Colonic mucosa (tissue), 4 donors: ENCODE results near the gene ADPRH. TPM values are rescaled to one million over a fixed set of nuclear protein-coding genes. Genes with fewer than 3 reads are reported as not detected.

Experiments
- DNase-seq: peaks from one replicate; pipeline ENCODE4 v3.0.0-alpha.2; 2020
- H3K27ac ChIP-seq: fragments of 200-600 bp; one replicate; pipeline ENCODE4 v1.8.0; 2021
- H3K27me3 ChIP-seq: fragments of 200-600 bp; one replicate; pipeline ENCODE4 v1.8.0; 2021
- H3K36me3 ChIP-seq: fragments of 200-600 bp; one replicate; pipeline ENCODE4 v1.8.0; 2021
- H3K4me1 ChIP-seq: fragments of 200-600 bp; one replicate; pipeline ENCODE4 v1.8.0; 2021; ENCODE audit warnings: mild to moderate bottlenecking
- H3K4me3 ChIP-seq: fragments of 200-600 bp; one replicate; pipeline ENCODE4 v1.8.0; 2021
- H3K9ac ChIP-seq, 2 donors: one replicate each; pipeline ENCODE4 v1.7.0; 2013; ENCODE audit warnings: control low read depth in 2 of 2, low read depth in 2 of 2, low read length in 2 of 2
- H3K9me3 ChIP-seq: fragments of 200-600 bp; one replicate; pipeline ENCODE4 v1.8.0; 2021
- intact Hi-C: fragments of 100-400 bp; cut with DNase I; formaldehyde crosslinking; loops from one replicate; pipeline ENCODE4 v1.14.1; 2022
- total RNA-seq, 2 donors: library from RNA; stranded (reverse); fragmentation: NEBNext Ultra II Directional in 1 of 2; extraction: Animal tissue kit (Norgen Biotek cat#: 25700) in 1 of 2; gene quantifications; one replicate each; pipeline ENCODE4 v1.2.1, GENCODE V29; 2021
- TF ChIP-seq, protein P1 (sequence below): fragments of 200-600 bp; IDR thresholded peaks from one replicate; pipeline ENCODE4 v1.8.0; 2022; ENCODE audit warnings: antibody characterized with exemption, mild to moderate bottlenecking
- donor health status: healthy.
- donor health status: DM: no; HTN: no; CAD: no.
- donor health status: DM: no; HTN: no; CAD: no.

ADPRH gene
- total RNA-seq, 2 donors from 2014 or later = 2.0 to 3.3 TPM

DNA sequence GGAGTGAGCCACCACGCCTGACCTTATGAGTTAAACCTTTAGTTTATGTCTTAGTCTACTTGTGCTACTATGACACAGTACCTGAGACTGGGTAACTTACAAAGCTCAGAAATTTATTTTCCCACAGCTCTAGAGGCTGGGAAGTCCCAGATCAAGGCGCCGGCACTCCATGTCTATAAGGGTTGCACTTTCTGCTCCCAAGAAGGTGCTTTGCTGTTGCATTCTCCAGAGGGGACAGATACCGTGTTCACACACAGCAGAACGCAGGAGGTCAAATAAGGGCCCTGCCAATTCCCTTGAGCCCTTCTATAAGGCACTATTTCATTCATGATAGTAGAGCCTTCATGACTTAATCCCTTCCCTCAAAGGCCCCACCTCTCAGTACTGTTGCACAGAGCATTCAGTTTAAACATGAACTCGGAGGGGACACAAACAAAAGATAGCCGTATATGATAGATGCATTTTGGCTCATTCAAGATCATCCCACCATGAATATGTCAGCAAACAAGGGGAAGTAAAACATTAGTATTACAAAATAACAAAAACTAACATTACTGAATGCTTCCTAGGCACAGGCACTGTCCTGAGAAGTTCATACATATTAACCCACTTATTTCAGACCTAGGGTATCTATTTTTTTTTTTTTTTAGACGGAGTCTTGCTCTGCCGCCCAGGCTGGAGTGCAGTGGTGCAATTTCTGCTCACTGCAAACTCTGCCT lies 44.9 kb downstream of the ADPRH start:
- no peaks in the 10 kb centered on the region for H3K4me1 ChIP-seq
- H3K9ac ChIP-seq = no peak overlapping the region
- no peaks in the 10 kb centered on the region for H3K9me3 ChIP-seq
- no peak for DNase-seq
- no peaks in the 10 kb centered on the region for H3K27me3 ChIP-seq
- no peaks in the 10 kb centered on the region for H3K36me3 ChIP-seq
- intact Hi-C loops = no loop called here
- no peak overlapping the region for H3K4me3 ChIP-seq
- TF ChIP-seq, protein P1, sequence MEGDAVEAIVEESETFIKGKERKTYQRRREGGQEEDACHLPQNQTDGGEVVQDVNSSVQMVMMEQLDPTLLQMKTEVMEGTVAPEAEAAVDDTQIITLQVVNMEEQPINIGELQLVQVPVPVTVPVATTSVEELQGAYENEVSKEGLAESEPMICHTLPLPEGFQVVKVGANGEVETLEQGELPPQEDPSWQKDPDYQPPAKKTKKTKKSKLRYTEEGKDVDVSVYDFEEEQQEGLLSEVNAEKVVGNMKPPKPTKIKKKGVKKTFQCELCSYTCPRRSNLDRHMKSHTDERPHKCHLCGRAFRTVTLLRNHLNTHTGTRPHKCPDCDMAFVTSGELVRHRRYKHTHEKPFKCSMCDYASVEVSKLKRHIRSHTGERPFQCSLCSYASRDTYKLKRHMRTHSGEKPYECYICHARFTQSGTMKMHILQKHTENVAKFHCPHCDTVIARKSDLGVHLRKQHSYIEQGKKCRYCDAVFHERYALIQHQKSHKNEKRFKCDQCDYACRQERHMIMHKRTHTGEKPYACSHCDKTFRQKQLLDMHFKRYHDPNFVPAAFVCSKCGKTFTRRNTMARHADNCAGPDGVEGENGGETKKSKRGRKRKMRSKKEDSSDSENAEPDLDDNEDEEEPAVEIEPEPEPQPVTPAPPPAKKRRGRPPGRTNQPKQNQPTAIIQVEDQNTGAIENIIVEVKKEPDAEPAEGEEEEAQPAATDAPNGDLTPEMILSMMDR = no peak
- no peak overlapping the region for H3K27ac ChIP-seq

DNA sequence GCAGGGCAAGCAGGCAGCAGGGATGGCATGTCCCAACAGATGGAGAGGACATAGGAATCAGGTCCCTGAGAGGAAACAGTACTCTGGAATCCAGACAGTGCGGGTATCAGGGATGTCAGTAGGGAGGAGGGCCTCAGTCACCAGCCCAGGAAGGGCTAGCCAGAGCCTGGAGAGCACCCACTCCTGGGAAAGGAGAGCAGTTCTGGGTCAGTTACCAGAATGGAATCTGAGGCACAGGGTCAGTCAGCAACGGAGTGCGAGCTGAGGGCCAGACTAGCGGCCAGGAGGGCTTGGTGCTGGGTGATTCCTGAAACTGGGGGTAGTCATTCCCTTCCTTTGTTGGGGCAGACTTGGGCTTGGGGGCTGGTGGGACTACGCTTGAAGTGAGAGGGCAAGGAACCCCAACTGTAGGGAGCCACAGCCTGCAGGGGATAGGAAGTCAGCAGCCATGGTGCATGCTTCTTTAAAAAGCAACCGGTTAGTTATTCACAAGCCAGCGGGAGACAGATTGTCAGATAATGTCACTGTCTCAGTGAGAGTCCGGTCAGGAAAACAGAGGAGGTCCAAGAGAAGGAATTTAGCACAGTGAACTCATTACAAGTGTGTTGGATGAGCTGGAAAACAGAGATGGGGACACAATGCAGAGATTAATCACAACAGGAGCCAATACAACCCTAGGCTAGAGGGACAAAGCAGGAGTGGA lies 46.3 kb downstream of the ADPRH start:
- TF ChIP-seq, protein P1 = no peak
- intact Hi-C loops = no loop called here
- Histone ChIP-seq H3K4me3 (no peak overlapping the region), H3K27me3 (no peaks in the 10 kb centered on the region), H3K9ac (no peak overlapping the region), H3K27ac (no peak overlapping the region), H3K9me3 (no peaks in the 10 kb centered on the region), H3K4me1 (no peaks in the 10 kb centered on the region), H3K36me3 (no peaks in the 10 kb centered on the region)
- DNase-seq = no peak

GRCh38 chr3:119626196-119626595 lies 46.9 kb downstream of the ADPRH start:
- TF ChIP-seq, protein P1 = no peak
- Histone ChIP-seq H3K27me3 (no peaks in the 10 kb centered on the region), H3K4me1 (no peaks in the 10 kb centered on the region), H3K36me3 (no peaks in the 10 kb centered on the region), H3K27ac (no peak overlapping the region), H3K9ac (no peak overlapping the region), H3K4me3 (no peak overlapping the region), H3K9me3 (no peaks in the 10 kb centered on the region)
- DNase-seq = no peak
- intact Hi-C loops = no loop called here

GRCh38 chr3:119627461-119627860 lies 48.2 kb downstream of the ADPRH start:
- Histone ChIP-seq H3K4me1 (no peaks in the 10 kb centered on the region), H3K9ac (no peak overlapping the region), H3K4me3 (no peak overlapping the region), H3K27me3 (no peaks in the 10 kb centered on the region), H3K9me3 (no peaks in the 10 kb centered on the region), H3K27ac (no peak overlapping the region), H3K36me3 (no peaks in the 10 kb centered on the region)
- DNase-seq = no peak
- TF ChIP-seq, protein P1 = no peak
- intact Hi-C loops = no loop called here

DNA sequence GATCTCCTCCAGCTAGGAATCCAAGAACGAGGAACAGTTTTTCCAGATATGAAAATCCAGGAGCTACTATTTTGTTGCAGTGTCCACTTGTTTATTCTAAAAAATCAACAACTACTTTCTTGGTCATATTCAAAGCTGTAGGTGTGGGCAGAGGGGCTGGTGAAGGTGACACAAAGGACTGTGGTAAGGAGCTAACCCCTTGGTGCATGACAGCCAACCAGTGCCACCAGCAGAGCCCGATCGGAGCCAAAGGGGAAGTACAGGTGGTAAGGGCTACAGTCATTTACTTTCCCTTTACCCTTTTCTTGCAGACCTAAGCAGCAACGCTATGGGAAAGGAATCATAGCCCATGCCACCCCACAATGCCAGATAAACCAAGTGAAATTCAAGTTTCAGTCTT lies 49.1 kb downstream of the ADPRH start:
- intact Hi-C loops = no loop called here
- DNase-seq = no peak
- H3K4me1 ChIP-seq = no peaks in the 10 kb centered on the region

More for the DNA sequence above, 49.1 kb downstream of the ADPRH start:
- Histone ChIP-seq H3K9ac (no peak overlapping the region), H3K27ac (no peak overlapping the region), H3K4me3 (no peak overlapping the region), H3K36me3 (no peaks in the 10 kb centered on the region), H3K9me3 (no peaks in the 10 kb centered on the region), H3K27me3 (no peaks in the 10 kb centered on the region)
- TF ChIP-seq, protein P1 = no peak
